Spleen (tissue), 7 donors: ENCODE measurements around the gene ZNF780A.

Experiments used
- POLR2A ChIP-seq, 3 donors: fragments of 450-650 bp; IDR thresholded peaks; one replicate each; pipeline ENCODE4 v1.5.1; 2017; ENCODE audit warnings: antibody characterized with exemption in 3 of 3, mild to moderate bottlenecking in 1 of 3
- POLR2AphosphoS5 ChIP-seq, 3 donors: sonication (generic); formaldehyde crosslinking; IDR thresholded peaks; one replicate each; pipeline ENCODE4 v1.5.1; 2017; ENCODE audit warnings: antibody characterized with exemption in 3 of 3
- TF ChIP-seq, protein P1 (sequence below), 11 experiments: fragments of 200-600 bp in 7 of 11; fragments of 450-650 bp in 4 of 11; sonication (generic) in 4 of 11; IDR thresholded peaks in 8 of 11; conservative IDR thresholded peaks in 3 of 11; 1 replicate in 7 of 11; 2 replicates in 4 of 11; pipeline versions ENCODE4 v1.4.0 to v1.8.0; 2016 to 2021; ENCODE audit warnings: antibody characterized with exemption in 11 of 11, inconsistent platforms in 4 of 11, mild to moderate bottlenecking in 1 of 11
- donor health status: DM: no; HTN: no; CAD: no; lungs with moderate emphysema.
- donor health status: DM: no; HTN: no; CAD: no.
- donor health status: DM: no; HTN: no; CAD: no.

DNA sequence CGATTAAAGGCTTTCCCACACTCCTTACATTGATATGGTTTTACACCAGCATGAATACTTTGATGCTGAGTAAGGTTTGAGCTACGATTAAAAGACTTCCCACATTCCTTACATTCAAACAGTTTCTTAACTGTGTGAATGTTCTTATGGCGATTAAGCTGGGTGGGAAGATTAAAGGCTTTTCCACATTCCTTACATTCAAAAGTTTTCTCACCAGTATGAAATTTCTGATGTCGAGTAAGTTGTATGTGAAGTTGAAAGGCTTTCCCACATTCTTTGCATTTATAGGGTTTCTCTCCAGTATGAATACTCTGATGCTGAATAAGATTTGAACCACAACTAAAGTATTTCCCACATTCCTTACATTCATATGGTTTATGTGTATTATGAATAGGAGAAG lies 54.7 kb downstream of the ZNF780A start:
- TF ChIP-seq, protein P1, sequence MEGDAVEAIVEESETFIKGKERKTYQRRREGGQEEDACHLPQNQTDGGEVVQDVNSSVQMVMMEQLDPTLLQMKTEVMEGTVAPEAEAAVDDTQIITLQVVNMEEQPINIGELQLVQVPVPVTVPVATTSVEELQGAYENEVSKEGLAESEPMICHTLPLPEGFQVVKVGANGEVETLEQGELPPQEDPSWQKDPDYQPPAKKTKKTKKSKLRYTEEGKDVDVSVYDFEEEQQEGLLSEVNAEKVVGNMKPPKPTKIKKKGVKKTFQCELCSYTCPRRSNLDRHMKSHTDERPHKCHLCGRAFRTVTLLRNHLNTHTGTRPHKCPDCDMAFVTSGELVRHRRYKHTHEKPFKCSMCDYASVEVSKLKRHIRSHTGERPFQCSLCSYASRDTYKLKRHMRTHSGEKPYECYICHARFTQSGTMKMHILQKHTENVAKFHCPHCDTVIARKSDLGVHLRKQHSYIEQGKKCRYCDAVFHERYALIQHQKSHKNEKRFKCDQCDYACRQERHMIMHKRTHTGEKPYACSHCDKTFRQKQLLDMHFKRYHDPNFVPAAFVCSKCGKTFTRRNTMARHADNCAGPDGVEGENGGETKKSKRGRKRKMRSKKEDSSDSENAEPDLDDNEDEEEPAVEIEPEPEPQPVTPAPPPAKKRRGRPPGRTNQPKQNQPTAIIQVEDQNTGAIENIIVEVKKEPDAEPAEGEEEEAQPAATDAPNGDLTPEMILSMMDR (IDR thresholded peaks at IDR 0.05 in 8 of 11, conservative IDR thresholded peaks at IDR 0.05 in 3 of 11): no peak
- TF ChIP-seq POLR2A (IDR thresholded peaks at IDR 0.05) (no peak), POLR2AphosphoS5 (IDR thresholded peaks at IDR 0.05) (no peak)
